ENCODE data around the gene PSMD12. TPM values are rescaled to one million over a fixed set of nuclear protein-coding genes. Genes with fewer than 3 reads are reported as not detected.

The PSMD12 gene

Small RNA genes within 50 kb of the gene (small RNA-seq; reads per million reads assigned to genes)
- not detected for gene RF00019 (ENCODE audit: insufficient read depth)

Data from mesendoderm (in vitro differentiated cells).